ENCODE data around the gene ANKZF1. TPM values are rescaled to one million over a fixed set of nuclear protein-coding genes. Genes with fewer than 3 reads are reported as not detected.

The ANKZF1 gene
- total RNA-seq, 4 donors from 2014 or later, result 13.0 to 23.0 (median 19.1) TPM

- Histone ChIP-seq H3K4me1 (peaks cover 8 to 9% of the 10 kb centered on the region in 2 donors), H3K27ac (no peak overlapping the region), H3K27me3 (no peaks in the 10 kb centered on the region), H3K36me3 (no peaks in the 10 kb centered on the region), H3K4me3 (no peak overlapping the region), H3K9me3 (no peaks in the 10 kb centered on the region)
- TF ChIP-seq POLR2A (IDR thresholded peaks at IDR 0.05), result no peak
- TF ChIP-seq, protein P1, sequence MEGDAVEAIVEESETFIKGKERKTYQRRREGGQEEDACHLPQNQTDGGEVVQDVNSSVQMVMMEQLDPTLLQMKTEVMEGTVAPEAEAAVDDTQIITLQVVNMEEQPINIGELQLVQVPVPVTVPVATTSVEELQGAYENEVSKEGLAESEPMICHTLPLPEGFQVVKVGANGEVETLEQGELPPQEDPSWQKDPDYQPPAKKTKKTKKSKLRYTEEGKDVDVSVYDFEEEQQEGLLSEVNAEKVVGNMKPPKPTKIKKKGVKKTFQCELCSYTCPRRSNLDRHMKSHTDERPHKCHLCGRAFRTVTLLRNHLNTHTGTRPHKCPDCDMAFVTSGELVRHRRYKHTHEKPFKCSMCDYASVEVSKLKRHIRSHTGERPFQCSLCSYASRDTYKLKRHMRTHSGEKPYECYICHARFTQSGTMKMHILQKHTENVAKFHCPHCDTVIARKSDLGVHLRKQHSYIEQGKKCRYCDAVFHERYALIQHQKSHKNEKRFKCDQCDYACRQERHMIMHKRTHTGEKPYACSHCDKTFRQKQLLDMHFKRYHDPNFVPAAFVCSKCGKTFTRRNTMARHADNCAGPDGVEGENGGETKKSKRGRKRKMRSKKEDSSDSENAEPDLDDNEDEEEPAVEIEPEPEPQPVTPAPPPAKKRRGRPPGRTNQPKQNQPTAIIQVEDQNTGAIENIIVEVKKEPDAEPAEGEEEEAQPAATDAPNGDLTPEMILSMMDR (IDR thresholded peaks at IDR 0.05 in 4 of 5, conservative IDR thresholded peaks at IDR 0.05 in 1 of 5), result no peak
- ATAC-seq (no peak), DNase-seq (no peak)
- in situ Hi-C loops (cut with MboI; ENCODE audit: low sequenced_read_pairs in 4 of 4), result loop anchor here in 1 of 4 donors (10.0 kb wide), 1 partner anchor 115 kb away; no protein-coding TSS in a partner anchor
- intact Hi-C loops (cut with DNase I; ENCODE audit: low total_unique reads), result loop anchor here (10.0 kb wide), 1 partner anchor 985 kb away; no protein-coding TSS in a partner anchor
Measured at GRCh38 chr2:219269362-219270054, 39.9 kb downstream of the ANKZF1 start.

DNA sequence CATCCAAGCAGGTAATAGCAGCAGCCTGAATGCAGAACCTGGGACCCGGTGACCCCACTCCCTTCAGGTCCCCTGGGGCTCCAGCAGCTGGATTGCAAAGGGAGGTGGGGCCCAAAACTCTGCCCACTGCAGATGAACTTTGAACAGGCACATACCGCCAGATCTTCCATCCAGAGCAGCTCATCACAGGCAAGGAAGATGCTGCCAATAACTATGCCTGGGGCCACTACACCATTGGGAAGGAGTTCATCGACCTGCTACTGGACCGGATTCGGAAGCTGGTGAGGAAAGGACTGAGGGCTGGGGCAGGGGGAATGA lies 40.4 kb downstream of the ANKZF1 start:
- no peak for TF ChIP-seq POLR2A (IDR thresholded peaks at IDR 0.05)
- TF ChIP-seq, protein P1 (IDR thresholded peaks at IDR 0.05 in 4 of 5, conservative IDR thresholded peaks at IDR 0.05 in 1 of 5), result no peak
- in situ Hi-C loops (cut with MboI; ENCODE audit: low sequenced_read_pairs in 4 of 4) (loop anchor here in 1 of 4 donors (10.0 kb wide), 1 partner anchor 115 kb away; no protein-coding TSS in a partner anchor), intact Hi-C loops (cut with DNase I; ENCODE audit: low total_unique reads) (loop anchor here (10.0 kb wide), 1 partner anchor 985 kb away; no protein-coding TSS in a partner anchor)
- Histone ChIP-seq H3K27me3 (no peaks in the 10 kb centered on the region), H3K9me3 (no peaks in the 10 kb centered on the region), H3K4me1 (peaks cover 13 to 14% of the 10 kb centered on the region in 2 donors), H3K36me3 (no peaks in the 10 kb centered on the region), H3K27ac (no peak overlapping the region), H3K4me3 (no peak overlapping the region)
- no peak for ATAC-seq
- DNase-seq, result no peak

- ATAC-seq (no peak), DNase-seq (no peak)
- no peak overlapping the region for H3K27ac ChIP-seq
- intact Hi-C loops (cut with DNase I; ENCODE audit: low total_unique reads) (loop anchor here (10.0 kb wide), 1 partner anchor 986 kb away; no protein-coding TSS in a partner anchor), in situ Hi-C loops (cut with MboI; ENCODE audit: low sequenced_read_pairs in 4 of 4) (loop anchor here in 1 of 4 donors (10.0 kb wide), 1 partner anchor 116 kb away; no protein-coding TSS in a partner anchor)
- H3K27me3 ChIP-seq, result no peaks in the 10 kb centered on the region
- no peak overlapping the region for H3K4me3 ChIP-seq
- no peaks in the 10 kb centered on the region for H3K36me3 ChIP-seq
- no peak for TF ChIP-seq POLR2A (IDR thresholded peaks at IDR 0.05)
- TF ChIP-seq, protein P1 (IDR thresholded peaks at IDR 0.05 in 4 of 5, conservative IDR thresholded peaks at IDR 0.05 in 1 of 5), result no peak
- H3K9me3 ChIP-seq, result no peaks in the 10 kb centered on the region
- peaks cover 14 to 15% of the 10 kb centered on the region in 2 donors for H3K4me1 ChIP-seq
Measured at GRCh38 chr2:219271021-219271420, 41.4 kb downstream of the ANKZF1 start.

DNA sequence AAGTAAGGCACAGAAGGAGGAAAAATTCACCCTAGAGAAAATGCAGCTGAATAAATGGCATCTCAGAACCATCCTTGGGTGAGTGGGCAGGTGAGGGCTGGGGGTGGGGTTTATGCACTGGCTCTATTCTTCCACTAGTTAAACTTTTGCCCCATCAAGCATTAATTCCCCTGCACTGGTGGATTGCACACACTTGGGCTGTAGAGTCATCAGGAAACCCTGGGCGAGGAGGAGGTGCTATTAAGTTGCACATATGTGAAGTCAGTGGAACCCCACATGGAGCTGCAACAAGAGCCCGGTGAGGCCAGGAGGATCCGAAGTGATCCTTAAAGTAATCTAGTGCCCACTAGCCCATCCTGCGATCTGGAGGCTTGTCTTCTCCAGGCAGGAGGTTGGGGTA lies 42.8 kb downstream of the ANKZF1 start:
- H3K4me3 ChIP-seq, result no peak overlapping the region
- in situ Hi-C loops (cut with MboI; ENCODE audit: low sequenced_read_pairs in 4 of 4), result loop anchor here in 1 of 4 donors (10.0 kb wide), 1 partner anchor 118 kb away; no protein-coding TSS in a partner anchor
- H3K4me1 ChIP-seq, result peaks cover 14 to 15% of the 10 kb centered on the region in 2 donors
- no peaks in the 10 kb centered on the region for H3K36me3 ChIP-seq
- no peaks in the 10 kb centered on the region for H3K9me3 ChIP-seq
- ATAC-seq (no peak), DNase-seq (no peak)
- intact Hi-C loops (cut with DNase I; ENCODE audit: low total_unique reads), result loop anchor here (10.0 kb wide), 1 partner anchor 988 kb away; no protein-coding TSS in a partner anchor
- TF ChIP-seq, protein P1 (IDR thresholded peaks at IDR 0.05 in 4 of 5, conservative IDR thresholded peaks at IDR 0.05 in 1 of 5), result no peak
- TF ChIP-seq POLR2A (IDR thresholded peaks at IDR 0.05), result no peak
- H3K27me3 ChIP-seq, result no peaks in the 10 kb centered on the region
- no peak overlapping the region for H3K27ac ChIP-seq
